ENCODE data around the gene CEP126. TPM values are rescaled to one million over a fixed set of nuclear protein-coding genes. Genes with fewer than 3 reads are reported as not detected.

The CEP126 gene
- total and polyA plus RNA-seq, 2 of the 13 experiments (the other 11 are each of a cell fraction or from before 2014, with no cell fraction given): 1.4 to 1.7 TPM

- TF ChIP-seq CSRNP2 (CRISPR knock-in tag; conservative IDR thresholded peaks at IDR 0.05; ENCODE audit: low read depth) (no peak), HMGA1 (CRISPR knock-in tag; conservative IDR thresholded peaks at IDR 0.05) (no peak), MYNN (CRISPR knock-in tag; IDR thresholded peaks at IDR 0.05; ENCODE audit: low read depth) (no peak), ZNF225 (CRISPR knock-in tag; IDR thresholded peaks at IDR 0.05) (no peak), EED (CRISPR knock-in tag; IDR thresholded peaks at IDR 0.05) (no peak)
Observed at GRCh38 chr11:101940901-101941520, 26.2 kb downstream of the CEP126 start (continued).

GRCh38 chr11:101944923-101945322 lies 30.1 kb downstream of the CEP126 start:
- Histone ChIP-seq H3K9ac (ENCODE audit: insufficient read depth, low read depth, low read length) (no peak overlapping the region), H3K9me3 (ENCODE audit: low read length) (no peaks in the 10 kb centered on the region), H3K36me3 (replicated peaks in 1 of 2; ENCODE audit: control insufficient read depth in 1 of 2, insufficient read depth in 2 of 2, low read length in 2 of 2) (no peaks in the 10 kb centered on the region), H3K4me1 (ENCODE audit: insufficient read depth, low read length) (no peaks in the 10 kb centered on the region), H3K27me3 (ENCODE audit: control insufficient read depth in 1 of 2, insufficient read depth in 2 of 2, low read length in 2 of 2) (no peaks in the 10 kb centered on the region), H2AFZ (ENCODE audit: low read length) (no peak overlapping the region), H3K79me2 (ENCODE audit: insufficient read depth, low read length) (no peaks in the 10 kb centered on the region), H4K20me1 (ENCODE audit: insufficient read depth, low read length) (no peaks in the 10 kb centered on the region), H3K27ac (ENCODE audit: extremely low read length, insufficient read depth, low read length) (no peak overlapping the region), H3K4me3 (replicated peaks in 1 of 3; ENCODE audit: insufficient read depth in 1 of 3, low read depth in 2 of 3, low read length in 3 of 3) (no peak overlapping the region), H3K4me2 (ENCODE audit: low read depth, low read length) (no peak overlapping the region)
- no peak for ATAC-seq
- ChIA-PET CTCF (ENCODE audit: low intra/inter-chr PET ratio, low total read pairs) (no interaction called here), POLR2A (no interaction called here)
- TF ChIP-seq ELK4 (CRISPR knock-in tag; IDR thresholded peaks at IDR 0.05; ENCODE audit: borderline replicate concordance) (no peak), MYPOP (CRISPR knock-in tag; IDR thresholded peaks at IDR 0.05) (no peak), NCOA2 (CRISPR knock-in tag; IDR thresholded peaks at IDR 0.05) (no peak)
- 97% methylated on average over 2 of the region's 2 CpGs for WGBS (ENCODE audit: low lambda C conversion rate)
- DNase-seq (ENCODE audit: low spot score): no peak
- in situ Hi-C loops (cut with HindIII; ENCODE audit: extremely low pct_ligation_motif_present, low pct_unique_long_range_greater_than_20kb) (no loop called here), intact Hi-C loops (cut with micrococcal nuclease; ENCODE audit: unreplicated experiment) (no loop called here)
- no peak for FAIRE-seq
- no TSS peak for BruUV-seq (replicated peaks)

Data from HepG2 (cell line).